Hematopoietic multipotent progenitor cell treated with erythropoietin and hydrocortisone succinate and interleukin-3 and kit ligand, for 4 days (in vitro differentiated cells): ENCODE data around the gene MAPT.
"Not testable (repeated sequence)": the region's sequence is repeated elsewhere in the genome, so short reads cannot be mapped to it uniquely, and the experiment has no call there.

Experiments
- DNase-seq: peaks from one replicate; pipeline ENCODE4 v3.0.0-alpha.2; 2015

Gene MAPT

GRCh38 chr17:45894022-45894784 lies at the start of gene MAPT:
MAPT (plus strand) TSS chr17:45894554; CDS start chr17:45962338, 67,784 bp downstream.
- DNase-seq: peak; percentile 92

- no peak for DNase-seq
Measured at GRCh38 chr17:45844695-45845375, 49.5 kb upstream of the MAPT start, which contains the start of gene SPPL2C. SPPL2C (plus strand) TSS chr17:45844881; CDS start chr17:45844907, 26 bp downstream.

- DNase-seq: no peak
Measured at GRCh38 chr17:45845376-45846185, 48.8 kb upstream of the MAPT start.

DNA sequence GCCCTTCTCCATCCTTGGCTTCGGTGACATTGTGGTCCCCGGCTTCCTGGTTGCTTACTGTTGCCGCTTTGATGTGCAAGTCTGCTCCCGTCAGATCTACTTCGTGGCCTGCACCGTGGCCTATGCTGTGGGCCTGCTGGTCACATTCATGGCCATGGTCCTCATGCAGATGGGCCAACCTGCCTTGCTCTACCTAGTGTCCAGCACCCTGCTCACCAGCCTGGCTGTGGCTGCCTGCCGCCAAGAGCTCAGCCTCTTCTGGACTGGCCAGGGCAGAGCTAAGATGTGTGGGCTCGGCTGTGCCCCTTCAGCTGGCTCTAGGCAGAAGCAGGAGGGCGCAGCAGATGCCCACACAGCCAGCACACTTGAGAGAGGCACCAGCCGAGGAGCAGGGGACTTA lies 48.1 kb upstream of the MAPT start:
- DNase-seq: no peak

GRCh38 chr17:45846646-45847045 lies 47.7 kb upstream of the MAPT start:
- no peak for DNase-seq

- no peak for DNase-seq
Measured at GRCh38 chr17:45847101-45847500, 47.3 kb upstream of the MAPT start.

GRCh38 chr17:45847747-45848146 lies 46.6 kb upstream of the MAPT start:
- DNase-seq: no peak

DNA sequence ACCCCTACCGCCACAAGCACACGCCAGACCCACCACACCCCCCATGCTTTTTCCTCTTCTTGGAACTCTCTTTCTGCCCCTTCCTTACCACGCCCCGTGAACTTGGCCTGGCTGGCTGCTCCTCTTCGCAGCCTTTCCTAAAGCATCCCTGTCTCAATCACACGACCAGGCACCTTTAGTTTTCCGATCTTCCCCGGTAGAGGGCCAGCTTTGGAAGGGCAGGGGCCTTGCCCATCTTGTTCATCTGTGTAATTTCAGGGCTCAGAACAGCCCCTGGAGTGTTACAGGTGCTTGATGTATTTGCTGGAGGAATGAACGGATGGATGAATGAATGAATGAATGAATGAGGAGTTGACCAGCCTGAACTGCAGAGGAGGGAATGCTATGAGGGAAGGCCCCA lies 45.9 kb upstream of the MAPT start:
- no peak for DNase-seq

DNA sequence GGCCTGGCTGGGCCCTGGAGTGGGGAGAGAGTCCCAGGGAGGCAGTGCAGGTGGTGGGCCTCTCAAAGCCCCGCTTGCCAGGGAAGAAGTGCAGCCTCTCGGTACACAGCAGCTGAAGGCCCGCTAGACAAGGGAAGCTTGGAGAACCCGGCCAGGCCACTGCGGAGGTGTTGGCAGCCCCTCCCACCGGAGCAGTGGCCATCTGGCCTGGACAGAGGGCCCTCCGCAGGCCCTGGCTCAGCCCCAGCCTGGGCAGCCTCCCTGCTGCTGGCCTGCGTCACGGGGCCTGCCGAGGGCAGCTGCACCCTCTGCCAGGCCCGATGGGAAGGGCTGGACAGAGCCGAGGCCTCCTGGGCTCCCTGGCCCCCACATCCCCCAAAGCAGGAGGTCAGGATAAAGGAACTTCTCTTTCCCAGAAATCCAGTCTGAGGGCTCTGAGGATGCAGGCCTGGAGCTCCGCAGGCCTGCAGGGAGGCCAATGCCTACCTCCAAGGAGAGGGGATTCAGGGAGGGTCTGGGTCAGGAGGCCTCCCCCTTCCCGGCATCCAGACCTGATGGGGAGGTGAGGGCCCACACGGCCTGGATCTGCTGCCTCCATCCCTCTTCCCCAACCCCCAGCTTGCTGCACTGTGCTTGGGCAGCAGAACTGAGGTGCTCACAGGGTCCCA lies 45.4 kb upstream of the MAPT start:
- no peak for DNase-seq

- DNase-seq: no peak
Measured at GRCh38 chr17:45849536-45849990, 44.8 kb upstream of the MAPT start.

DNA sequence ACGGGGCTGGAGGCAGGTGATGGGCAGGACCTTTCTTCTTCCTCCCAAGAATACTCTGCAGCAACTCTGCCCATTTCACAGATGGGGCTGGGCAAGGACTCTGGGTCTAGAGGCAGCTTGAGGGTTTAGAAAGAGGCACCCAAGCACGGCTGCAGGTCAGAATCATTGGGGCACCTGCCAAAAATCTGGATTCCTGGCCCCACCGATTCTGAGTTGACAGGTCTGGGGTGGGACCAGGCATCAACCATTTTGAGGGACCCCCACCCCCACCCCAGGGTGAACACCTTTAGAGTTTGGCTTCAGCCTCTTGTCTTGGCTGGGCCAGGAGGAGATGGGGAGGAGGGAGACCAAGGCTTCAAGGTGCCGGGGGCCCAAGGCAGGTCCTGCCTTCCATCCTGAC lies 44.3 kb upstream of the MAPT start:
- DNase-seq: no peak

DNA sequence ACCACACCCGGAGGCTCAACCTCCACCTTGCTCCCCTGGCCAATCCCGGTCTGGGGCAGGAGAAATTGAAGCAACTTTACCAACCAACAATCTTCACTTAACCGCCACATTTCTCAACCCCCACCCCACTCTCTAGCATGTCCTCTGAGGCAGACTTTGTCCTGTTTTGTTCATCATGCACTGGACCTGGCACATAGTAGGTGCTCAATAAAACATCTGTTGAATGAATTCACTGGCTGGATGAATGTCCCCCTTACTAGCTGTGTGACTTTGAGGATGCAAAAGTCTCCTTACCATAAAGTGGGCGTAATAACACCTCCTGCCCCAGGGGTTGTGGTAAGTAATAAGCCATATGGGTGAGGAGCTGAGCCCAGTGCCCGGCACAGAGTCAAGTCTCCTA lies 43.9 kb upstream of the MAPT start:
- DNase-seq: no peak

GRCh38 chr17:45851022-45851421 lies 43.3 kb upstream of the MAPT start:
- no peak for DNase-seq

- no peak for DNase-seq
Measured at GRCh38 chr17:45851464-45851863, 42.9 kb upstream of the MAPT start.

DNA sequence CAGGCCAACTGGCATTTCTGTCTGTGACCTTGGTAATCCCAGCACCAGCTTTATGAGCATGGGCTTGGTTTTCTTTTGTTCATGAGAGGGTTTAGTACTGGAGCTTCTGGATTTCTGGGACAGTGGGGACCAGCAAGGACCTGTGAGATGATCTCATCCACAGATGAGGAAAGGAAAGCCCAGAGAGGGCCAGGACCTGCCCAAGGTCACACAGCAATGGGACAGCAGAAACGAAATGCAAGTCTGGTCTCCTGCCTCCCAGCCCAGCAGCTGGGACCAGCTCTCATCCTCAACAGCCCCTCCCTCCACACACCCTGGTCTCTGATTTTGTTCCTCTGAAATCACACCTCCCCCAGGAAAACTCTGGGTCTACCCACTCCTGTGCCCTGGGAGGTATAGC lies 42.5 kb upstream of the MAPT start:
- DNase-seq: no peak

DNA sequence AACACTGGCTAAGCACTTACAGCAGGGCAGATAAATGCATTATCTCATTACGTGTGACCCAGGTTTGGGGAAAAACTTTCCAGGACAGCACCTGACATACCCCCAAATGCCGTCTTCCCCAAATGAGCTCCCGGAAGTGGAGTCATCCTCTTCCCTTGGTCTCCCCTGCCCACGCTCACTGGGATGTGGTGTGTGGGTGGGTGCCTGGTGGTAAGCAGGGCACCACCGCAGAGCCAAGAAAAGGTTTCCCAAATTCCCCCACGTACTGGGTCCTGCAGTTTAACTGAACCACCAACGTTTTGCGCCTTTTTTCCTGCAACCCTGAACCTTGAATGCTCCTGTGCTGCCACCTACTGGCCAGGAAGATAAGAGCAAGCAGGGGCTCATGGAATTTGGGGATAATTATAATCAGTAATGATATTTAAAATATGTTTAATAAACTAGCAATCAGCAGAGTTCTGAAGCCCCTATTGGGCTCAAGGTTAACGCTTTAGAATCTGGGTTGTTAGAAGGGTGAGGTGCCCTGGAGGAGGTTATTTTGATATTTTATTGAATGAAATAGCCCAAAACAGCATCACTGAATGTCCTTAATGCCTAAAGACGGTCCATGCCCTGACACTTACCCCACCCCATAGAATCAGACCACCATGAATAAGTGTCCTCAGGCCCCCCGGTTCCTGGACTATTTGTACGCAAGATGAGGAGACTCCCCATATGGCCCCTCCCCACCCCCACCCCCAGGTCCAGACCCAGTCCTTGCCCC lies 41.6 kb upstream of the MAPT start:
- DNase-seq: peak; percentile 81

DNA sequence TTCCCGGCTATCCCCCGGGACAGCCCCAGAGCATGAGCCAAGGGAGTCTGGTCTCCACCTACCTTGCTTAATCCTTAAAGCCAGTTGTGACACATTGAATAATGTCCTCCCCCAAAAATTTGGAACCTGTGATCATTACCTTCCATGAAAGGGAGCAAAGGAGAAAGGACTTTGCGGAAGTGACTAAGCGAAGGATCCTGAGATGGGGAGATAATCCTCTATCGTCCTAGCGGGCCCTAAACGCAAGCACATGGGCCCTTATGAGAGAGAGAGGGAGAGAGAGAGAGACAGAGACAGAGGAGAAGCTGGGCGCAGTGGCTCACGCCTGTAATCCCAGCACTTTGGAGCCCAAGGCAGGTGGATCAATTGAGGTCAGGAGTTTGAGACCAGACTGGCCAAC lies 40.1 kb upstream of the MAPT start:
- DNase-seq: no peak

- DNase-seq: no peak
Measured at GRCh38 chr17:45855691-45856336, 38.5 kb upstream of the MAPT start.

DNA sequence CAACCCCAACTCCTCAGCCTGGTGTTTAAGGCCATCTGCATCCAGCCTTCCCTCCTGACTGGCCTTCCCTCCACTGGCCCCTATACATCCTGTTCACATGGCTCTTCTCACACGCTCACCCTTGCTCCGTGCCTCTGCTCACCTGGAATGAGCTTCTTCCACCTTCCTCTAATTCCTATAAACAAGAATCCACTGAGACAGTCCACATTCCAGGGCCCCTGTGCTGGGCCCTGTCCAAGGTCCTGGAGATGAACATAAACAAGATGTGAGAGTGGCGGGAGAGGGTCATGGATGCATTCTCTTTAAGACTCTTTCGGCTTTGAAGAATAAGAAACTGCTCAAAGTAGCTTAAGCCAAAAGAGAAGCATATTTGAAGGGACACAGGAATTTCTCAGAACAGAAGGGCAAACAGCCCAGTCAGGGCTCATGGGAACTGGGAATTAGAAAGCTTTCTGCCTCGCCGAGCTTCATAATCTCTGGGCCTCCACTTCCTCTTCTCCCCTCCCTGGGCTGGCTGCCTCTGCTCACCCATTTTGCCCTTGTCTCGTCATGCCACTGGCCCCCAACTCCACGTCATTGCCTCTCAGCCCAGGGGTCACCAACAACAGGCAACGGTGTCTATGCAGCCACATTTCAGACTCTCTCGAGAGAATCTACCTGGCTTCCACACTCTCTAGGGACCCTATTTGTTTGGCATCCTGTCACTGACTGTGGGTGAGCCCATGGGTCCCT lies 36.2 kb upstream of the MAPT start:
- DNase-seq: peak; percentile 48

DNA sequence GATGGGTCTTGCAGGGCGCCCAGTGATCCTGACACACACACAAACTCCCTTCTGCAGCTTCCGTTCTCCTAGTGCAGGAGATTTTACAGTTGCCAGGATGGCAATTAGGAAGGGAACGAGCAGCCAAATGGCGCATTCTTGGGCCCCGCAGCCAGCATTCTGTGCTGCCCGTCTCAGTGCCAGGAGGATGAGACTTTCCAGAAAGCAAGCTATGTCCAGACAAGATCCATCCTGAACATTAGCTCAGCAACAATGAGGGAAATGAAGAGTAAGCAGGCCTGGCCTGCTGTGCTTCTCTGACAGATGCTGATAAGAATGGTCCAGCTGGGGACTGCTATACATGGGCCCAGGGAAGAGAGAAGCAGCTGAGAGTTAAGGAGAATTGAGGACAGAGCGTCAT lies 33.2 kb upstream of the MAPT start:
- DNase-seq: no peak

DNA sequence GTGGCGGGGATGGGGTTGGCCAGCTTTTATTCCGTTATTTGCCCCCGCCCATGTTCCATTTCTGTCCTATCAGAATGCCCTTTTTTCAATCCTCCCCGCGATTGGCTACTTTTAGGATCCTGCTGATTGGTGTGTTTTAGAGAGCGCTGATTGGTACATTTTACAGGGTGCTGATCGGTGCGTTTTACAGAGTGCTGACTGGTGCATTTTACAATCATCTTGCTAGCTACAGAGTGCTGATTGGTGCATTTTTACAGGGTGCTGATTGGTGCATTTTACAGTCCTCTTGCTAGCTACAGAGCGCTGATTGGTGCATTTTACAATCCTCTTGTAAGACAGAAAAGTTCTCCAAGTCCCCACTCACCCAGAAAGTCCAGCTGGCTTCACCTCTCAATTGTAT lies 32.2 kb upstream of the MAPT start:
- not testable (repeated sequence) for DNase-seq
